ENCODE results near the gene IL27RA.

Gene IL27RA

GRCh38 chr19:14059093-14059480, 27.5 kb downstream of the IL27RA start:
- no peak for DNase-seq (ENCODE audit: low read depth in 2 of 2)

DNA sequence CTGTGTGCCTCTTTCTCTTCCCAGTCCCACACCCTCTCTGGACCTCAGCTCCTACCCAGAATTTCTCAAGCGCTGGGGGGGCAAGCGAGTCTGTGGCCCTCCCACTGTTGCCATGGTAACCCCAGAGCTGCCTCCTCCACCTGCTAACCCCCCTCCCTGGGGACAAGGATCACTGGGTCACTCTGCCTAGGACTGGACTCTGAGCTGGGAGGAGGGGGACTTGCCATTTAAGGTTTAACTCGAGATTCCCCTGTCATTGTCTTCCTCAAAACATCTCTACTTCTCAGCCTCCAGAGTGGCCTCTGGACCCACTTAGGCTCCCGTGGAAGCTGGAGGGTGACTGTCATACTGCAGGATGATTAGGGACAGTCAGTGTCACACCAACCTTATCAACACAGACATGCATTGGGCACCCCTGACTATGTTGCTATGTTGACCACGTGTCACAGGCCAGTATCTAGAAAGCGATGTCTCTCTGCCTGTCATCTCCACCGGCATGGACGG, 28.1 kb downstream of the IL27RA start:
- DNase-seq (ENCODE audit: low read depth in 2 of 2) = no peak

GRCh38 chr19:14061081-14061749, 29.7 kb downstream of the IL27RA start:
- DNase-seq (ENCODE audit: low read depth in 2 of 2) = no peak

GRCh38 chr19:14061751-14062557, 30.4 kb downstream of the IL27RA start, which contains the start of gene PALM3:
Gene PALM3 (minus strand): TSS chr19:14062076. CDS start chr19:14061980, 96 bp downstream.
- no peak for DNase-seq (ENCODE audit: low read depth in 2 of 2)

DNA sequence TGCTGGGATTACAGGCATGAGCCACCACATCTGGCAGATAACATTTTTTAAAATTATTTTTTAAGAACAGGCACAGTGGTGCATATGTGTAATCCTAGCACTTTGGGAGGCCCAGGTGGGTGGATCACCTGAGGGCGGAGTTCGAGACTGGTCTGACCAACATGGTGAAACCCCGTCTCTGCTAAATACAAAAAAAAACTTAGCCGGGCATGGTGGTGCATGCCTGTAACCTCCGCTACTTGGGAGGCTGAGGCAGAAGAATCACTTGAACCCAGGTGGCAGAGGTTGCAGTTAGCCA, 30.9 kb downstream of the IL27RA start:
- DNase-seq (ENCODE audit: low read depth in 2 of 2) = no peak

GRCh38 chr19:14063105-14063504, 31.5 kb downstream of the IL27RA start:
- DNase-seq (ENCODE audit: low read depth in 2 of 2) = no peak

DNA sequence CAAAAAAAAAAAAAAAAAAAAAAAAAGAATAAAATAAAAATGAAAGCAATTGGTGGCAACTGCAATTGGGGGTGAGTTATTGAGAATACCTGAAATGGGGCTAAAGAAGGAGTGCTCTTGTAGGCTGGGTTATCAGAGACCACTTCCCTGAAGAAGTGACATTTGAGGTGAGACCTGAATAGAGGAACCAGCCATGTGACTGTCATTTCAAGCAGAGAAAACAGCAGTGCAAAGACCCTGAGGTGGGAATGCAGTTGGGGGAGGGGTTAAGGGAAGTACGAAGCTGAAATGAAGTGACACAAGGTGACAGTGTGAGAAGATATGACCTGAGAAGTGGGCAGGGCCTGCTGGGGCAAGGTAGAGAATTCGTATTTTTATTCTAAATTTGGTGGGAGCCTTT, 34.6 kb downstream of the IL27RA start:
- DNase-seq (ENCODE audit: low read depth in 2 of 2) = no peak

- DNase-seq (ENCODE audit: low read depth in 2 of 2) = no peak
These were observed 38.9 kb downstream of the IL27RA start for GRCh38 chr19:14070268-14071050.

DNA sequence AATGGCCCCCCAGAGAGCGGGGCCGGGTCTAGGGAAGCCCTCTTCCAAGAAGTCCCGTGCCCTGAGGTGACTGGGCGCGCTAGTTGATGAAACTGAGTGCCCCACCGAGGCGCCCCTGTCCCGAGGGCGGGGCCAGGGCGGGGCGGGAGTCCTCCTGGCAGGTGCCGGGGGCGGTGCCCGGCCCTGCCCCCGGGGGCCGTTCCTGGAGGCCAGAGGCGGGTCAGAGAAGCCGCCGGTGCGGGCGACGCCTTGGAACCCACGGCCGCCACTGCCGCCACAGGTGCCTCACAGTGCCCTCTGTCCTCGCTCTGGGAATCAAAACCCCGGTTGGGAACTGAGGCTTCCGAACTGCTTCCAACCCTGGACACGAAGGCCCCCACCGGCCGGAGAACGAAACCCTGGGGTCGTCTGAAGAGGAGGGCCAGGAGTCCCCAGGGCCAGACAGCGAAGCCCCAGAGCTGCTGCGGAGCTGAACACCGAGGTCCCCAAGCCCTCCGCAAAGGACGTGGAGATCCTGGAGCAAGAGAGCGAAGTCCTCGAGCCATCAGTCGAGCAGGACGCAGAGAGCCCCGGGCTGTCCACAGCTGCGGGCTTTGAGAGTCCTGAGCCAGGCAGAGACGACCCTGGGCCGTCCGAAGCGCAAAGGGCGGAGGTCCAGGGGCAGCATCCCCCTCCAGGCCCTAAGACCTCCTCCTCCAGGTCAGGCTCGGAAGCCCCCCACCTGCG, 41.1 kb downstream of the IL27RA start, which contains the start of gene MISP3:
MISP3 (plus strand) TSS at position 252 of the 726 bp plus-strand sequence. CDS start 524 bp downstream, outside the sequence.
- DNase-seq (ENCODE audit: low read depth in 2 of 2) = no peak

DNA sequence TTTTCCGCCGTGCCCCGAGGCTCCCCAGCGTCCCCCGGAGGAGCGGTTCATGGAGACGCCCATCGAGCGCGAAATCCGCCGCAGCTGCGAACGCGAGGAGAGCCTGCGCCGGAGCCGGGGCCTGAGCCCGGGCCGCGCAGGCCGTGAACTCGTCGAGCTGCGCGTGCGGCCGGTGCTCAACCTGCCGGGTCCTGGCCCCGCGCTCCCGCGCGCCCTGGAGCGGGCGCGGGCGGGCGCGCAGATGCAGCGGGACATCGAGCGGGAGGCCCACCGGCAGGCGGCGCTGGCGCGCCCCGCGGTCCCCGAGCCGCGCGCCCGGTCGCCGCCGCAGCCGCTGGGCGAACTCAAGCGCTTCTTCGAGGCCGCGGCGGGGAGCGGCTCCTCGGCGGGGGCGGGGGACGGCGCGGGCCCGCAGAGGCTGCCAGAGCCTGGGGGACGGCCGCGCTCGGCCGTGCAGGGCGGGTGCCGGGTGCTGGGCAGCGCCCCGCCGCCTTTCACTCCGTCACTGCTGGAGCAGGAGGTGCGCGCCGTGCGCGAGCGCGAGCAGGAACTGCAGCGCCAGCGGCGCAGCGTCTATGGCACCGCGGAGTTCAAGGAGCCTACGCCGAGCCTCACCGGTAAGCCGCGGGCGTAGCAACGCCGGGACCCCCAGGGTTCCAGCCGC, 41.8 kb downstream of the IL27RA start:
- DNase-seq (ENCODE audit: low read depth in 2 of 2) = peak; percentile 39 to 60

DNA sequence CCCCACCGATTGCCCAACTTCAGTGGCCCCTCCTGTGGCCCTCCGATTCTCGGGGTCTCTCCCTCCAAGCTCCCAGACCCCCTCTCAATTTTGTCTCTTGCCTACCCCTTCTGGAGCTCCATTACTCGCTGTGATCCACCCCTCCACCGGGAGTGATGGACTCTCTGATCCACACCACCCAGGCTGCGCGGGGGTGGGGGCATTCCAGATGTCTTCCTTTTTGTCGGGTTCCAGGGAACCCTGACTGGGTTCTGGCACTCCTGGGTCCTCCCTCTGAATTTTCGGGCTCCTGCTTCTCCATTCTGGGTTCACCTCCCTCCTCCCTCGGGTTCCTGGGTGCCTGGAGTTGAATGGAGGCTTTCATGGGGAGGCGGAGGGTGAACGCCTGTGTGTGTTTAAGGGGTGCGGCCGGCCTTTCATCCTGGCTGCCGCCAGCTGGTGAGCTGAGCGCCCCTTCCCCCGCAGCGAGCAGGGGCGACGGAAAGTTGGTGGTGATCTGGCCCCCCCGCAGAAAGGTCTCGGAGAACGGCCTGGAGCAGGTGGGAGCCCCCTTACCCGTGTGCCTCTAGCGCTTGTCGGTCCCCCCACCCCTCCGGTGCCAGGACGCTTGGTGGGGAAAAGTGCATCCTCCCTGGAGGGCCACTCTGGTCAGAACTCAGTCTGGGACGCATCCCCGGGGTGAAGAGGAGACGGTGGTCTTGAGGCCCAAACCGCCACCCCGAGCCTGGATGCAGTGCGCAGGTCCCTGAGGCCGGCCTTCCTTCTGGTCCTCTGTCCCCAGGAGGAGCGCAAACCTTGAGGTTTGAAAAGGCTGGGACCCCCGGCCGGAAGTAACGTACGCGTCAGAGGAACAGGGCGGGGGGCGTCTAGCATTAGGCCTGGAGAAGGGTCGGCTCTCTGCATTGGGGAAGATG, 42.6 kb downstream of the IL27RA start:
- no peak for DNase-seq (ENCODE audit: low read depth in 2 of 2)

DNA sequence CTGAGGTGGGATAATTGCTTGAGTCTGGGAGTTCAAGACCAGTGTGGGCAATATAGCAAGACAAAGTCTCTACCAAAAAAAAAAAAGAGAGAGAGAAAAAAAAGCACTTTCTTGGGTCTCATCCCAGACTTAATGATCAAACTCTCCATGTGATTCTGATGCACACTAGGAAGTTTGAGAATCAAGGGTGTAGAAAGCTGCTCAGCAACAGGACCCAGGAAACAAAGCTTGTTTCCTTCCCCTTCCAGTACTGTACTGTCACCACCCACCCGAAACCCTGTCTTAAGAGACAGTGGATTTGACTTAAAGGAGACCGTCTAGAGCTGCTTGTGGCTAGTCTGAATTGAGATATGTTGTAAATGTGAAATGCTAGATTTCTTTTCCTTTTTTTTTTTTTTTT, 46.8 kb downstream of the IL27RA start:
- no peak for DNase-seq (ENCODE audit: low read depth in 2 of 2)

DNA sequence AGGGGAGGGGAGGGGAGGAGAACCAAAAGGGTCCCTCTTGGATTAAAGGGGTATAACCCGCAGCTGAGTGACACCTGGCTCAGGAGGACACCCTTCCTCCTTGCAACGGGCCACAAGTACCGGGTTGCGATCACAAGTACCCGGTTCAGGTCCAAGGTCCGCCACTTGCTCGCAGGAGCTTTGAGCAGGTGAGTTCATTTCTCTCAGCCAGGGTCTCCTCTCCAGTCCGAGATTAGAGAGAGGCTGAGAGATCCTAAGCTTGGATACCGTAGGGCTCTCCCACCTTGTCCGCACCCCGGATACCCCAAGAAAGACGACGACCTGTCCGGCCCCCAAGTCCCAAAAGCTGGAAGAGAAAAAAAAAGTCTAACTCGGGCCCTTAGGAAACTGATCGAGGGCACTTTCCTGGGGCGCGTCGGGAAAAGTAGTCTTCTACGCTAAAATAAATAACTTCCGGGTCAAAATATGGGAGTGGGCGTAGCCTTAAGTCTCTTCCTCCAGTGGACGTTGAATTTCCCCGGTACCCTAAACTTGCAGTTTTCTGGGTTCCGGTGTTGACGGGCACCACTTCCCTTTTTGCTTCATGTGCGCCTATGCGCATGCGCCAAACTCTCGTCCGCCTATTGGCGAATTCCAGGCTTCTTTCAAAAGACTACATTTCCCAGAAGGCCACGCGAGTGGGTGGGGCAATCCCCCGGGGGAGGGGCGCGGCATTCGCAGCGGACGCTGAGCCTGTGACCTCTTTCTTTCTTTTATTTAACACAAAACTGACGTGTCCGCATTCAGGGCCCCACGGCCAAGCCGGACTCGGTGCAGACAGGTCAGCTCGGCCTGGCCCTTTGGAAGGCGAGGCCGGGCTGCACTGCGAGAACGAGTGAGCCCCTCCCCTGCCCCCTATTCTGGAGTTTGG, 49.6 kb downstream of the IL27RA start:
- peak; percentile 97 to 99 for DNase-seq (ENCODE audit: low read depth in 2 of 2)

DNA sequence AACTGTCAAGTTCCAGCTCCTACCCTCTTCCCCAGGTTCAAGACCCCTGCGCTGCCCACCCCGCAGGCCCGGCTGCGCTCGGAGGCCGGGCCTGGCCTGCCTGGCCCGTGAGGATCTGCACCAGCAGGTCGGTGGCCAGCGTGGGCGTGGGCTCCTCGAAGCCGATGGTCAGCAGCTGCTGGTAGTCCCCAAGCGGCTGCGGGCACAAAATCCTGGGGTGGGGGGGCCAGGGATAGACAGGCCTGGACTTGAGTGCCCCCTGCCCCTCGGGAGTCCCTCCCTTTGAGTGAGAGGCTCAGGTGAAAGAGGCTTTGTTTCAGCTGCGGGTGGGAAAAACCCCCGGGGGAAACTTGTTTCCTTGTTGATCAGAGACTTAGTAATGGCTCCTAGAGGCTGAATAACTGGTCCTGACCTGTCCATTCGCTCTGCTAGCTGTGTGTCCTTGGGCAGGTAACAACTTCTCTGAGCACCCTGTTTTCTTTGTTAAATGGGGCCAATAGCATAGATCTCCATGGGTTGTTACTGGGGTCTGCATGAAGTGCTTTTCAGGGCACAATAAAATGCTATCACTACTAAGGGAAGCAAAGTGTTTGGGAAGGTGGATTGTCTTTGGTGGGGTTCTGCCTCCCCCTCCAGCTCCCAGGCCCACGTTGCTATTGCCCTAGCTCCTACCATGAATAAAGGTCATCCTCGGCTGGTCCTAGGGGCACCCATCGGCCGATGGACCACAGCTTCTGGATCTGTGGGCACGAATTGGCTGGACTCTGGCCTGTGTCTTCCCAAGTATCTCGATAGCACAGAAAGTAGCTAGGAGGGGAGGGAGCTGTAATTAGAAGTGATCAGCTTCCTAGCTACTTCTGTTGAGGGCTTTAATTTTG, 50.5 kb downstream of the IL27RA start:
- no peak for DNase-seq (ENCODE audit: low read depth in 2 of 2)

GRCh38 chr19:14082675-14082960, 51.1 kb downstream of the IL27RA start:
- no peak for DNase-seq (ENCODE audit: low read depth in 2 of 2)

- DNase-seq (ENCODE audit: low read depth in 2 of 2) = no peak
These were observed 53.9 kb downstream of the IL27RA start, which contains the start of gene C19orf67 for GRCh38 chr19:14085309-14085995. Gene C19orf67 (minus strand): TSS chr19:14085783. CDS start chr19:14085627, 156 bp downstream.

GRCh38 chr19:14086098-14086497, 54.5 kb downstream of the IL27RA start:
- no peak for DNase-seq (ENCODE audit: low read depth in 2 of 2)
